Neural crest cell (in vitro differentiated cells): ENCODE data around the gene TMEM154. TPM values are rescaled to one million over a fixed set of nuclear protein-coding genes. Genes with fewer than 3 reads are reported as not detected.

Experiments used
- DNase-seq: peaks from one replicate; pipeline ENCODE4 v3.0.0; 2021; ENCODE audit warnings: low read depth, mixed read lengths, low spot score
- H3K27ac Mint-ChIP-seq: one replicate; pipeline ENCODE4 v1.8.0; 2021; ENCODE audit warnings: mild to moderate bottlenecking, mixed read lengths; ENCODE audit not compliant: unreplicated experiment
- H3K27me3 Mint-ChIP-seq: 2 replicates; pipeline ENCODE4 v1.8.0; 2021; ENCODE audit warnings: low read depth, mild to moderate bottlenecking, mixed read lengths
- H3K36me3 Mint-ChIP-seq: 2 replicates; pipeline ENCODE4 v1.8.0; 2021; ENCODE audit warnings: low read depth, mild to moderate bottlenecking, mixed read lengths
- H3K4me1 Mint-ChIP-seq: 2 replicates; pipeline ENCODE4 v1.8.0; 2021; ENCODE audit warnings: mixed read lengths
- H3K4me3 Mint-ChIP-seq: one replicate; pipeline ENCODE4 v1.8.0; 2021; ENCODE audit warnings: mild to moderate bottlenecking, mixed read lengths
- H3K9me3 Mint-ChIP-seq: 2 replicates; pipeline ENCODE4 v1.8.0; 2021; ENCODE audit warnings: mixed read lengths
- CTCF ChIP-seq: fragments of 200-600 bp; sonication (generic); conservative IDR thresholded peaks from 2 replicates; pipeline ENCODE4 v1.5.0; 2021; ENCODE audit warnings: antibody characterized with exemption, mild to moderate bottlenecking
- total RNA-seq: library from RNA; stranded (reverse); gene quantifications from 2 replicates; pipeline ENCODE4 v1.2.1, GENCODE V29; 2021

Gene TMEM154
- total RNA-seq, 1 donor from 2014 or later = 0.44 TPM

GRCh38 chr4:152709675-152710438 lies 30.1 kb upstream of the TMEM154 start:
- no peak for DNase-seq
- no peak overlapping the region for H3K4me3 Mint-ChIP-seq

GRCh38 chr4:152708796-152709195 lies 29.0 kb upstream of the TMEM154 start:
- H3K4me1 Mint-ChIP-seq = no peaks in the 10 kb centered on the region
- H3K9me3 Mint-ChIP-seq = peaks cover 6% of the 10 kb centered on the region
- no peak overlapping the region for H3K27ac Mint-ChIP-seq
- no peaks in the 10 kb centered on the region for H3K36me3 Mint-ChIP-seq
- no peaks in the 10 kb centered on the region for H3K27me3 Mint-ChIP-seq
- no peak for DNase-seq
- TF ChIP-seq CTCF = no peak
- H3K4me3 Mint-ChIP-seq = no peak overlapping the region

More at GRCh38 chr4:152709675-152710438, 30.1 kb upstream of the TMEM154 start:
- H3K36me3 Mint-ChIP-seq = no peaks in the 10 kb centered on the region
- no peaks in the 10 kb centered on the region for H3K4me1 Mint-ChIP-seq
- TF ChIP-seq CTCF = no peak
- H3K27me3 Mint-ChIP-seq = no peaks in the 10 kb centered on the region
- peaks cover 5% of the 10 kb centered on the region for H3K9me3 Mint-ChIP-seq
- no peak overlapping the region for H3K27ac Mint-ChIP-seq

- no peaks in the 10 kb centered on the region for H3K27me3 Mint-ChIP-seq
- H3K36me3 Mint-ChIP-seq = no peaks in the 10 kb centered on the region
- TF ChIP-seq CTCF = no peak
- H3K4me1 Mint-ChIP-seq = no peaks in the 10 kb centered on the region
- no peak overlapping the region for H3K4me3 Mint-ChIP-seq
- no peak for DNase-seq
- no peak overlapping the region for H3K27ac Mint-ChIP-seq
- H3K9me3 Mint-ChIP-seq = peaks cover 9% of the 10 kb centered on the region
Measured at GRCh38 chr4:152708361-152708760, 28.6 kb upstream of the TMEM154 start.

- Mint-ChIP-seq H3K9me3 (peaks cover 10% of the 10 kb centered on the region), H3K4me3 (no peak overlapping the region), H3K27ac (no peak overlapping the region), H3K36me3 (no peaks in the 10 kb centered on the region), H3K4me1 (no peaks in the 10 kb centered on the region), H3K27me3 (no peaks in the 10 kb centered on the region)
- TF ChIP-seq CTCF = no peak
- no peak for DNase-seq
Measured at GRCh38 chr4:152707632-152708031, 27.8 kb upstream of the TMEM154 start.

GRCh38 chr4:152705903-152706302 lies 26.1 kb upstream of the TMEM154 start:
- no peak overlapping the region for H3K27ac Mint-ChIP-seq
- no peaks in the 10 kb centered on the region for H3K36me3 Mint-ChIP-seq
- H3K9me3 Mint-ChIP-seq = peaks cover 10% of the 10 kb centered on the region
- peak; percentile 16 for TF ChIP-seq CTCF
- no peaks in the 10 kb centered on the region for H3K4me1 Mint-ChIP-seq
- no peak for DNase-seq
- no peak overlapping the region for H3K4me3 Mint-ChIP-seq
- peaks cover 2% of the 10 kb centered on the region for H3K27me3 Mint-ChIP-seq
